ENCODE measurements around the gene PROZ. TPM values are rescaled to one million over a fixed set of nuclear protein-coding genes. Genes with fewer than 3 reads are reported as not detected.

The PROZ gene
- total RNA-seq, 1 donor from 2014 or later, result not detected

DNA sequence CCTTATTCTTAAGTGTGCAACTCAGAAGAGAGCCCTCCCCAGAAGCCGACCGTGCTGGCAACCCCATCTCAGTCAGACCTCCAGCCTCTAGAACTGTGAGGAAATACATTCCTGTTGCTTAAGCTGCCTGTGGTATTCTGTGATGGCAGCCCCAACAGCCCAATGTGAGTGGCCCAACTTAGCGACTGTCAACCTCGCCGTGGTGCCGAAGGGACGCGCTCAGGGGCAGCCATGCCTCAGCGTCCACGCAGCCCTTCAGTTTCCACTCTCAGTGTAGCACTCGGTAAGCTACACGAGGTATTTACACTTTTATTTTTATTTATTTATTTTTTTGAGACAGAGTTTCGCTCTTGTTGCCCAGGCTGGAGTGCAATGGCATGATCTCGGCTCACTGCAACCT is 18.4 kb downstream of the PROZ start:
- no peak for DNase-seq (ENCODE audit: low spot score)

DNA sequence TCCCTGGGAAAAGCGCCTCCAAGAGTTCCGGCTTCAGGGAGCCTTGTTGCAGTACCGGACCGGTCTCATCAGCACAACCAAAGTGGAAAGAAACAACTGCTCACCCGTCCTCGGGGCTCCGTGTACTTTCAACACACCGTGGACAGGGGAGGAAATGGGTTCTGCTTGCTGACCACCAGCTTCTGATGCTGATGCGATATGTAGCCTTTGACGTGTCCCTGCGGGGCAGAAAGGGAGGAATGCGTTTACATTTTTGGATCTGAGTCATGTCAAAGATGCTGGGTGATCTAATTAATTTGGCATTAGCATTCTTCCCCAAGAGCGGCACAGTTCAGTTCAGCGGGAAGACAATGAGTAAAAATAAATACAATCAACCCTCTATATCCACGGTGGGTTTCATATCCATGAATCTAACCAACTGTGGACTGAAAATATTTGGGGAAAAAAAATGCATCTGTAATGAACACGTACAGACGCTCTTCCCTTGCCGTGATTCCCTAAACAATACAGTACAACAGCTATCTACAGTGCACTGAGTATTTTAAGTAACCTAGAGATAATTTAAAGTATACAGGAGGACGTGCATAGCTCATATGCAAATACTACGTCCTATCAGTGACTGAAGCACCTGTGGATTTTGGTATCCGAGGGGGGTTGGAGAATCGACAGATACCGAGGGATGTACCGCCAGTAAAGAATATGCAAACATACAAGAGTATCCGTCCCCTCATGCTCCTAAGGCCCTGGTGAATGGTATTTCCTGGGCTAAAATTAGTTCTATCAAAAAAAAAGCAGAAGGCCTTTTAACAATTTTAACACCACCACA is 19.8 kb downstream of the PROZ start:
- no peak for DNase-seq (ENCODE audit: low spot score)

DNA sequence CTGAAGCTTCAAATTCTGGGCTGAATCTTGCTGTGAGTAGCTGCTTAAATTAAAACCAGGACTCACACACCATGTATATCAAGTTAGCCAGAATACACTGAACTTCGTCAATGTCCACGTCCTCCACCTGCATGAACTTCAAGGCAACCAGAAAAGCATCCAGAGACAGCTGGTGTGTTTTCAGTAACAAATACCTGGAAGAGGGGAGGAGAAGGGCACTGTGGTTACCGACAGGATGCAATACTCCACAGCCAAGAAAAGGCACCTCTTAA is 20.4 kb downstream of the PROZ start:
- no peak for DNase-seq (ENCODE audit: low spot score)

DNA sequence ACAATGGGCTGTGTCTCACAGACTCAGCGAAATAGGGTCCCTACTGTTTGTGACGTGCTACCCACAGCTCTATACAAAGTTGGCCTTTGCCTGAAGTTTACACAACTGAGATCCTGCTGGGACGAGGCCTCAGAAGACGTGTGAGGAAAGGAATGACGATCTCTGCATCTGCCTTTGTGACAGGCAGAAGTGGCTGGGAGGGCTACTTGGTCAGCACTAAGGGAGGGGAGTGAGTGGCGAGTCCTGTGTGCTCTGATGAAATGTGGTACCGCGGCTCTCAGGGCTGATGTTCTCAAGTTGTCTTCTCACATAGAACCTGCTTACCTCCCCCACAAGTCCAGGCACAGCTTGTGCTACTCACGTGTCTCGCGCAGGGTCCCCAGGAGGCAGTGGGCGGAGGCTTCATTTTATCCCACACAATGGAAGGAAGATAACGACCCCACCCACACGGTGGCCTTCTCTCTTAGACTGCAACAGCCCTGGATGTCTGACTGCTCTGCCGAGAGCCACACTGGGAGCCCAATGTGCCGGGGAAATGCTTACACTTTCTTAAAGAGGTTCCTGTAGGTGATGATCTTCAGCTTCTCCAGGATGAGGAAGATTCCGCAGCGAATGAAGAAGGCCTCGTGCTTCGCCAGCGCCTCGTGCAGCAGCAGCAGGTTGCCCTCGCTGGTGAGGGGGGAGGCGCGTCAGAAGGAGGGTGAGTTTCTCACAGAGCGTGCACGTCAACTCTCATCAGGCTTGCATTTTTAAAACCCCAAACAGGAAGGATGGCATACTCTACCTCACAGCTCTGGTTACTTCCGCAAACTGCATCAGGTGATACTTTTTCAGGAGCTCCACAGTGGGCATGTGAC is 21.2 kb downstream of the PROZ start:
- no peak for DNase-seq (ENCODE audit: low spot score)

DNA sequence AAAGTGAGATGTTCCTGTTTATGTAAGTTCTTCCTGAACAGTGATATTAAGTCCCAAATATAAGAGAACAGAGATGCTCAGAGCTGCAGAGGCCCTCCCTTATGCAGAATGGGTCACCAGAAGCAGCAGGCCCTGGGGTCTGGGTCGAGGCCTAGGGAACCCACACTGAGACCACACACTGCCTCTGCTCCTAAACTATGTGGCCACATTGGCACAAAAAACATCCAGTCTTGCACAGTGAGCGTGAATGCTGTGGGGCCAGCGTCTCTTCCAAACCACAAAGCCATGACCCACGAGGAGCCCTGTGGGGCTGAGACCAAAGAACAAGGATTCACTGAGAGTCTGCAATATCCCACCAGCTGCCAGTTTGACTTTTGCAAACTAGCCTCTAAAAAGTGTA is 23.6 kb downstream of the PROZ start:
- DNase-seq (ENCODE audit: low spot score), result no peak

DNA sequence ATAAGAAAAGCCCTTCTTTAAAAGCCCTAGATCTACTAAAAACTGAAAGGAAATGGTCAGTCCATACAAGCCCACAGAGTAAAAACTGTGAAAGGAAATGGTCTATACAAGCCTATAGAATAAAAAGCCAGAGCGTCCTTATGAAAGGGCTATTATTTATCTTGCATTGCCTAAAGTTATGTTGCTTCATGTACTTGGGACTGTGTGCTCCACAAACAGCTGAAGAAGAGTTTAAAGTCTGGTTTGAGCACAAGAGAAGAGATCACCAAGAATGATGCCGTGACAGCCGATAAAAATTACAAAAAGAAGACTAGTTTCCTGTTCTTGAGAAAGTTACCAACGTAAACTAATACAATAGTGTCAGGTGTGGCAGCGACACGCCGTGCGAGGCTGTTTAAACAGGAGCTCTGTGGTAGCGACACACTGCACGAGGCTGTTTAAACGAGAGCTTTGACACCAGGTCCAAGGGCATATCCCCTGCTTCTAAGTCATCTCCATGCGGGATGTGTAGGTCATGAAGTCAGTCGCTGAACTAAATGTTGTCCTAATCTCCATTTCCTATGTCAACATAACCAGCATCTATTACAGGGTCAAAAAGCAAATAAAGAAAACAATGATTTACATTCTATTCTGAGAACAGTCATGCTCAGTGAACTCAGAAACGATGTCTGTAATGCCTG is 25.1 kb downstream of the PROZ start:
- no peak for DNase-seq (ENCODE audit: low spot score)

DNA sequence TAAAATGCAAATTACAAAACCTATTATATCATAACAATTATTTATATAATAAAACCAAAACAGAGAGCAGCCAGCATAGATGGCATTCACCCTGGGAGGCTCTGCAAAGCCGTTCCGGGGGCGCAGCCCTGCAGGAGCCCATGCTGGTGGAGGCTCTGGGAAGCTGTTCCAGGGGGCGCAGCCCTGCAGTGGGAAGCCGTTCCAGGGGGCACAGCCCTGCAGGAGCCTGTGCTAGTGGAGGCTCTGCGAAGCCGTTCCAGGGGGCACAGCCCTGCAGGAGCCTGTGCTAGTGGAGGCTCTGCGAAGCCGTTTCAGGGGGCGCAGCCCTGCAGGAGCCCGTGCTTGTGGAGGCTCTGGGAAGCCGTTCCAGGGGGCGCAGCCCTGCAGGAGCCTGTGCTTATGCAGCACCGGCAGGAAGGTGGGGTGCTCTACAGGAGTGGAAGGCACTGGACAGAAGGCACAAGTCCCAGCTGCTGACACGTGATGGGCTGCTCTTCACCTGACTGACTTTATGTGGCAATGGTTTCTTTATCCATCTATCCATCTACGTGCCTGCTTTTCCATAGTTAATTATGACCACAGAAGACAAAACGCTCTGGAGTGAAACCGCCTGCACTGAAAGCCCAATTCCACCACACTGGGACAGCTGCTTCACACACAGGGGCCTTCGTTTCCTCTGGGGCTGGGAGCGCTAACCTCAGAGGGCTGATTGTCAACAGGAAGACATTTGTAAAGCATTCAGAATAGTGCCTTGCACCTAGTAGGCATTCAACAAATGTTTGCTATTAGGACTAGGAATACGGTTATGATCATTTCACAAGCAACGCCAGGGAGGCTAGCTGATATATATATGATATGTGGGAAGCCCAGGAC is 26.4 kb downstream of the PROZ start:
- no peak for DNase-seq (ENCODE audit: low spot score)

DNA sequence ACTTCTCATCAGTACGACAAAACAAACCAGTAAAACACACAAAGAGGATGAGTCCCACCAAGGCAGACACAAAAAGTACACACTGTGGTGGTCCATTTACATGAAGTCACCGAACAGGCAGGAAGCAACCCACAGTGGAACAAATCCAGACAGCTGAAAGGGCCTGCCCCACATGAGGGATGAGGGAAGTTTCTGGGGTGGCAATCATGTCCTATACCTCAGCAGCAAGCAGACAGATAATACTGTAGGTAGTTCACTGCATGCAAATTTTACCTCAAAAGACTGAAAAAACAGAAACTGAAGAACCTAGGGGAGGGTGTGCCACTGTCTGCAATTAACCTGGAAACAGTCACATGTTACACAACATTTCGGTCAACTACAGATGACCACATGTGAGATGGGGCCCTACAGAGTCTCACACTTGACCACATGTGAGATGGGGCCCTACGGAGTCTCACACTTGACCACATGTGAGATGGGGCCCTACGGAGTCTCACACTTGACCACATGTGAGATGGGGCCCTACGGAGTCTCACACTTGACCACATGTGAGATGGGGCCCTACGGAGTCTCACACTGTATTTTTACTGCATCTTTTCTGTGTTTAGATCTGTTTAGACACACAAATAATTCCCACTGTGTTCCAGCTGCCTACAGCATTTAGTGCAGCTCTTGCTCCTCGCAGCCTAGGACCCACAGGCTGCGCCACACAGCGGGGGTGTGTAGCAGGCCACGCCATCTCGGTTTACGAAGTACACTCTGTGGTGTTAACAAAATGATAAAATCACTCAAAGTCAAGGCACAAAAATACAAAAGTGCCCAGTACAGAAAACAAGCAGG is 27.8 kb downstream of the PROZ start:
- no peak for DNase-seq (ENCODE audit: low spot score)

DNA sequence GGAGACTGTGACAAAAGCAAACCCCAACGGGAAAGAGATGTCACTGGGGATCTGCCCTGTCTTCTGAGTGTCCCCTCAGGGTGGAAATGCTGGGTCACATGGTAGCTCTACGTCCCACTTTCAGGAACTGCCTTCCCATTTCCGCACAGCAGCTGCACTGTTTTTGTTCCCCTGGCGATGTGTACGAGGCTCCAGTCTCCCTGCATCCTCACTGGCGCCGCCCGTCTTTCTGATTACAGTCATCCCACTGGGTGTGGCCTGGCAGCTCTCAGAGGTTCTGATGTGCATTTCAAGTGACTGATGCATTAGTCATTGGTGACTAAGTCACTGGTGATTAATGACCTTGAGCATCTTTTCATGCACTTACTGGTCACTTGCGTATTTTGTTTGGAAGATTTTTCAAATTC is 28.8 kb downstream of the PROZ start:
- no peak for DNase-seq (ENCODE audit: low spot score)

DNA sequence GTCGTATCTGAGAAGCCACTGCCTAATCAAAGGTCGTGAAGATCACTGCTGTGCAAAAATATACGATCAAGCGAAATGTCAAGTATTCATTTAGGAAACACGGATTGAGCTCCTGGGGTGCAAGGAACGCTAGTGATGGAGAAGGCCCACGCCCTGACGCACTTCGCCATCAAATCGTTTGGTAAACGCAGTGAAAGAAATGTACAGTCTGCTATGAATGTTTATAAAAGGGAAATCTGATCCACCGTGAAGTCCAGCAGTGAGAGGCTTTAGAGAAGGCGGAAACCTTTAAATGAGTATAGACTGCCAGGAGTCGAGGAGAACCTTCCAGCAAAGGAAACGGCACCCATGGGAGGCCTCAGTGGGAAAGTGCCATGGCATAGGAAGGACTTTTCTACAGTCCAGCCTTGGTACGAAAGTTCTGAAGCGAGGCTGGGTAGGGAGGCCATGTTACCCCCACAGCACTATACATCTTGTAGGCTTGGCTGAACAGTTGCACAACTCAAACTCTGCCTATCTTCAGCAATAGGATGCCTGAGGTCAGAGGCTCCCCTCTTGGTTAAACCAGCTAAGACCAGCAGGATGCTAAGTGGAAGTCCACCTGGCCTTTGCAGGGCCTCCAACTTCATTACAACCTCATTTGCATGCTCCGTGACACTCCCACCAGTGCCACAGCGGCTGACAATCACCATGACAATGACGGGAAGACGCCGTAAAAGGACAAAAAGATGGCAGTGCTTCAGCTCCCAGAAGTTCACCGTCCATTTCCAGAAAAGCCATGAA is 29.6 kb downstream of the PROZ start:
- DNase-seq (ENCODE audit: low spot score), result no peak

DNA sequence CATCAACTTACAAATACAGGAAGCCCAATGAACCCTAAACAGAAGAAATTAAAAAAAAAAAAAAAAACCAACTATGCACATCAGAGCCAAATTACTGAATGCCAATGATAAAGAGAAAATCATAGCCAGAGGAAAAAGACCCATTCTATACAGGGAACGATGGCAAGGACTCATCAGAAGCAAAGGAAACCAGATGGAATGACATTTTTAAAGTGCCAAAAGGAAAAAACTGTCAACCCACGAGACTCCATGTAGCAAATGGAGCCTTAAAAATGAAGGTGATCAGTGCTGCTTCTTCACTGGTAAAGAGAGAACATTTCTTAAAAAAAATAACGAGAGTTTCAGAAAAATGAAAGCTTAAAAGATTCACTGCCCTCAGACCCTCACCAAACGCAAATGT is 31.7 kb downstream of the PROZ start:
- no peak for DNase-seq (ENCODE audit: low spot score)

DNA sequence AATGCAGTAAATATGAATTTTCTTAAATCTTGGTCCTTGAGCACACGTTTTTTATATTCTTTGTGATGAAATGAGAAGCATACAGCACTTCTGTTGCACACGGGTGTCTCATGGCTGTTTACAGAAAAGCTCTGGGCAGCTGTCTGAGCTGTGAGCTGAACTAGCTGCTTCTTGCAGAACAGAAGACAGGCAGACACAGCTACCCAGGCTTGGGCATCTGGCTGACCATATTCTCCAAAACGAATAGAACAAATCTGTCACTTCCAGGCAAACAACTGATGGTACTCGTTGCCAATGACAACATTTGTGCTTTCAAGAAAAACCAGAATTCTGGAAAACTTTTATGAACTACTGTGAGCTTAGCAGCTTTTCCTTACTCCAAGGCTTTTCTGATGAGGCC is 33.8 kb downstream of the PROZ start:
- DNase-seq (ENCODE audit: low spot score), result no peak

DNA sequence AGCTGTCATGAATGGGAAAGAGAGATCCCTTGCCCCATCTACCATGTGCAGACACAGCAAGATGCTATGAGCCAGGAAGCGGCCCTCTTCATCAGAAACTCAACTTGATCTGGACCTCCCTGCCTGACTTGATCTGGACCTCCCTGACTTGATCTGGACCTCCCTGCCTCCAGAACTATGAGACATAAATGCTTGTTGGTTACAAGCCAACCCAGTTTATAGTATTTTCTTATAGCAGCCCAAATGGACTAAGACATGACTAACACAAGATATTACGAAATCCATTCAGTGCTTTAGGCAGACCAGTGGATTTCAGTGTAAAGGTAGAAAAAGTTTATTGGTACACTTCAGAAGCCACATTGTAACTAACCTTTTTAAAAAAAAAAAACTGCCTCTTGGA is 34.5 kb downstream of the PROZ start:
- DNase-seq (ENCODE audit: low spot score), result no peak

DNA sequence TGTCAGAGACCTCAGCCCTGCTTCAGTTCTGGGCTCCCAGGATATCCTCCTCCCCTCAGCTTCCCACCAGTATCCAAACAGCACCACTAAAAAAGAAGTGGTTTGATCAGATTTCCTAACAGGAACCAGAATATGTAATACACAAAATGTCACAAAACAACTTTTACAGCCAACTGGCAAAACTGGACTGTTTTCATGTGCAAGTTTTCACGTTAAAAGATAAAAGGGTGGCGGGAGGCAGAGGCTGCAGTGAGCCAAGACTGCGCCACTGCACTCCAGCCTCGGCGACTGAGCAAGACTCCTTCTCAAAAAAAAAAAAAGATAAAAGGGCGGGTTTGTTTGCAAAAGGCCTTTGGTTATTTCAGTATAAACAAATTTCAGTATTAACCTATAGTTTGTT is 36.9 kb downstream of the PROZ start:
- DNase-seq (ENCODE audit: low spot score), result no peak

DNA sequence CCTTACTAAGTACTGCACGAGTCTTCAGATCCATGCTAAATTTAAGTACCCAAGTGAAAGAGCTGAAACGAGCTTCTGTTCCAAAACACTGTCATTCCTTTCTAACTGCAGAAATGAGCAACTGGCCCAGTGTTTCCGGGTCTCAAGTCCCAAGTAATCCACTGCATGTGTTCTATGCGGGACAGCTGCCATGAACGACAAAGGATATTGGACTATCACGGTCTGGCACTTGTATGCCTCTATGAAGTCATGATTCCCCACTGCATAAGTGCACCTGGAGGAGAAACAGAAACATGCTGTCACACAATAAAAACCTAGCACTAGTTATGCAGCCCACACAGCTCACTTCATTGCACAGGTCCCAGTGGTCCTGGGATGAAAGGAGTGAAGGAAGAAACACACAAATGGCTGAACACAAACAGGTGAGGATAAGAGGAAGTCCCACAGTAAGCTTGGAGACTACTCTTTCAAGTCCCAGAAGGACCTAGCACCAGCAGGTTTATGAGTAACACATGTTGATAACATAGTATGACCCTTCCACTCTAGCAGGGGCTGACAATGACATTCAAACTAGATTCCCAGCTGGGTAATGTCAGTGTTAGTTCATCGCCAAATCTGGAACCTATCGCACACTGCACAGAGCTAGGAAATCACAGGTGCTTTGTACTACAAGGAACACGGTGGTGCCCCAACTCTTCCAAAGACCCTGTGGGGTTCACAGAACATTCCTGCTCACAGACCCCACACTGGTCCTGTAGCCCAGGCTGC is 38.7 kb downstream of the PROZ start:
- no peak for DNase-seq (ENCODE audit: low spot score)

DNA sequence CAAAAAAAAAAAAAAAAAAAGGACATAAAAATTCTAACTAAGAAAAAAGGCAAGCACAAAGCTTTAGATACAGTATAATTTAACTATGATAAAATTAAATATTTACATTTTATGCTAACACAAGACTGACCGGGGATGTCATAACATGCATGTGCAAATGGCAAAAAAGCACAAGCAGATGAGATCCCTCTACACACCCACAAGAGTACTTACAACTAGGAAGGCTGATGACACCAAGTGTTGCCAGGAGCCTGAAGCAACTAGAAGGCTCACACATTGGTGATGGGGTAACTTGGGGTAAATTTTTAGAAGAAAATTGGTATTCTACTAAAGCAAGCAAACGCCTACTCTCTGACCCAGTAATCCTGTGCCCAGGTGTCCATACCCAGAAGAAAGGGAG is 43.4 kb downstream of the PROZ start:
- no peak for DNase-seq (ENCODE audit: low spot score)

DNA sequence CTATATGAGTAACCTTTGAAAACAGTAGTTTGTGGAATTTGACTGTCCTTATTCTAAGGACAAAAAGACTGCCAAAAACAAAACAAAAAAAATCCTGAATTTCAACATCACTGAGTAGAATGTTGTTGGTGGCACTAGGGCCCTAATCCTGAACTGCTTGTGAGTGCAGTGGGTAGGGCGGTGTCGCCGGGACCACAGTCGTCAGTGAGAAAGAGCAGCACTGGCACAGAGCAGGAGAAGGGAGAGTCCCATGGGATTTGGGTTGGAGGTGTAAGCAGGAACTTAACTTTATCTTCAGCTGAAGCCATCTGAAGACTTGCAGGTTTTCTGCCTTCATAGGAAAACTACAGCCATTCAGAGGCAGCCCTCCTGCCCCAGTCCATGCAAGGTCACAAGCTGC is 44.5 kb downstream of the PROZ start:
- no peak for DNase-seq (ENCODE audit: low spot score)

DNA sequence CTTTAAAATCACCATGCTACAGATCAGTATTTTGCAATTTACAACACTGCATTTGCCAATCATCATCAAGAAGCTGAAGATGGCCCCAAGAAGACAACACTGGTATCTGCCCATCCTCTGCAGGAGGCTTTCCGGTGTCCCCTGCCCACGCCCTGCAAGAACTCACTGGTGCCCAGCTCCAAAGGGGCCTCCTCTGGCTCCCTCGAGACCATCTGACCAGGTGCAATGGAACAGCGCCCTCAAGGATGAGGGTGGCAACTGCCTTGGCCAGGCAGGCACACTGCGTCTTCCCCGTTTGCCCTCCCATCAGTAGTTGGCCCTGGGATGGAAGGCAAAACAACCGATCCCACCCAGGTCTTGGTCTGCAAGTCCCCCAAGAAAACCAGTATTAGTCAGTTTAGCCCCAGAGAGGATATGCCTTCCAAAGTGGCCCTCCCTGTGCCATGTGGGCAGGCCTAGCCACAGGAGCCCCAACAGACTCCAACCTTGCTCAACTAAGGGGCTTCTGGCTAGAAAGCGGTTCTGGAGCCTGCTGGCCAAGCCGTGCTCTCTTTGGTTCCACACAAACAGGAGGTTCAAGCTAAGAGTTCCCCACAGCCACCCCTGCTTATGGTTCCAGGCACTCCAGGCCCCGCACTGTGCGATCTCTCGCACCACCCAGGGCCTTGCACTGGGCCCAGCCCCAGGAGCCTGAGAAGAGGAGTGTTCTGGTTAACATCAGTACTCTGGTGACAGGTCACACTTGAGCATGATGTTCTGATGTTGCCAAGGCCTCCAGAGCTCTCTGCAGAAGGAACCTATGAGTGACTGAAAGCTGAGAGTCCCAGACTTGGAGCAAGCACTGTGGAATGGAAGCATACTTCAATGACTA is 45.3 kb downstream of the PROZ start:
- no peak for DNase-seq (ENCODE audit: low spot score)
